Ishikawa (cell line): ENCODE data around the gene OR5K2.

Source experiments
- CEBPB ChIP-seq: IDR thresholded peaks from 2 replicates; pipeline ENCODE4 v1.6.1; 2012
- EP300 ChIP-seq: IDR thresholded peaks from 2 replicates; pipeline ENCODE4 v1.6.1; 2012; ENCODE audit warnings: borderline replicate concordance
- NFIC ChIP-seq: IDR thresholded peaks from 2 replicates; pipeline ENCODE4 v1.6.1; 2012
- RAD21 ChIP-seq: IDR thresholded peaks from 2 replicates; pipeline ENCODE4 v1.6.1; 2012; ENCODE audit warnings: low read depth
- REST ChIP-seq: IDR thresholded peaks from 2 replicates; pipeline ENCODE4 v1.6.1; 2012; ENCODE audit warnings: low read depth, mild to moderate bottlenecking
- TCF12 ChIP-seq: IDR thresholded peaks from 2 replicates; pipeline ENCODE4 v1.6.1; 2012; ENCODE audit warnings: low read depth
- USF1 ChIP-seq: IDR thresholded peaks from 2 replicates; pipeline ENCODE4 v1.6.1; 2012
- YY1 ChIP-seq: IDR thresholded peaks from 2 replicates; pipeline ENCODE4 v1.6.1; 2012; ENCODE audit warnings: low read depth

- no peak for TF ChIP-seq EP300
- TF ChIP-seq NFIC, result no peak
- TF ChIP-seq TCF12, result no peak
- TF ChIP-seq USF1, result no peak
- TF ChIP-seq REST, result no peak
- TF ChIP-seq CEBPB, result no peak
- no peak for TF ChIP-seq RAD21
- TF ChIP-seq YY1, result no peak
Measured at GRCh38 chr3:98542623-98543022, 45.1 kb downstream of the OR5K2 start.
